Sigmoid colon (tissue), 7 donors: ENCODE measurements around the gene USPL1. TPM values are rescaled to one million over a fixed set of nuclear protein-coding genes. Genes with fewer than 3 reads are reported as not detected.

Experiments
- DNase-seq: peaks from one replicate; pipeline ENCODE4 v3.0.0-alpha.2; 2019
- H3K27ac ChIP-seq, 4 donors: fragments of 200-600 bp; sonication (generic); one replicate each; pipeline ENCODE4 v1.5.1; 2016 to 2019; ENCODE audit warnings: mild to moderate bottlenecking in 1 of 4
- H3K27me3 ChIP-seq, 3 donors: fragments of 200-600 bp; sonication (generic); one replicate each; pipeline ENCODE4 v1.5.1; 2019; ENCODE audit warnings: mild to moderate bottlenecking in 1 of 3
- H3K36me3 ChIP-seq, 4 donors: fragments of 200-600 bp; sonication (generic); one replicate each; pipeline ENCODE4 v1.5.1; 2016 to 2019
- H3K4me1 ChIP-seq, 4 donors: fragments of 200-600 bp; sonication (generic); one replicate each; pipeline ENCODE4 v1.5.1; 2017 to 2019
- H3K4me3 ChIP-seq, 4 donors: fragments of 200-600 bp; sonication (generic); one replicate each; pipeline ENCODE4 v1.5.1; 2017 to 2019; ENCODE audit warnings: mild to moderate bottlenecking in 2 of 4, moderate library complexity in 1 of 4
- H3K9me3 ChIP-seq, 4 donors: fragments of 200-600 bp in 3 of 4; sonication (generic) in 3 of 4; one replicate each; pipeline versions ENCODE4 v1.5.1 to v1.6.1; 2013 to 2019
- CTCF ChIP-seq, 4 experiments: fragments of 450-650 bp in 3 of 4; fragments of 200-600 bp in 1 of 4; IDR thresholded peaks; one replicate each; pipeline ENCODE4 v1.5.1; 2016 to 2019; ENCODE audit warnings: antibody characterized with exemption in 4 of 4, mild to moderate bottlenecking in 3 of 4, moderate library complexity in 2 of 4
- EP300 ChIP-seq, 4 donors: sonication (generic); formaldehyde crosslinking; IDR thresholded peaks; one replicate each; pipeline ENCODE4 v1.6.1; 2017; ENCODE audit warnings: antibody characterized with exemption in 4 of 4
- POLR2A ChIP-seq, 2 donors: fragments of 450-650 bp; IDR thresholded peaks; one replicate each; pipeline ENCODE4 v1.6.1; 2016; ENCODE audit warnings: antibody characterized with exemption in 2 of 2, mild to moderate bottlenecking in 2 of 2, moderate library complexity in 2 of 2
- POLR2AphosphoS5 ChIP-seq, 4 donors: sonication (generic); formaldehyde crosslinking; IDR thresholded peaks; one replicate each; pipeline ENCODE4 v1.6.1; 2017; ENCODE audit warnings: antibody characterized with exemption in 4 of 4
- WGBS, 2 donors: extraction: QIAGEN DNeasy Blood & Tissue Kit; methylation state at CpG; one replicate each; pipeline ENCODE4 v1.1.7; 2013; 5-methylcytosine and 5-hydroxymethylcytosine counted together
- intact Hi-C: fragments of 100-400 bp; cut with DNase I; formaldehyde crosslinking; loops from one replicate; pipeline ENCODE4 v1.15.1; 2023
- polyA plus RNA-seq, 3 donors: library from polyadenylated mRNA; stranded (reverse); fragments of 200-250 nt; gene quantifications; one replicate each; pipeline ENCODE4 v1.2.3, GENCODE V29; 2013
- total RNA-seq, 4 donors: library from RNA; depleted of rRNA; stranded (reverse); fragments of >200 nt; gene quantifications; one replicate each; pipeline ENCODE4 v1.1.0, GENCODE V29; 2016
- donor health status: healthy with polysubstance abuse.
- donor health status: Bipolar disorder and iron deficiency.
- donor health status: healthy.

The USPL1 gene
- total and polyA plus RNA-seq, 7 donors, result 2.8 to 34.6 (median 17.4) TPM

GRCh38 chr13:30608364-30608763 lies 9.4 kb upstream of the USPL1 start:
- H3K27ac ChIP-seq, result no peak overlapping the region
- 71 to 82% methylated on average over 5 of the region's 5 CpGs for WGBS, 2 donors
- H3K27me3 ChIP-seq, result no peaks in the 10 kb centered on the region
- DNase-seq, result no peak
- TF ChIP-seq CTCF (IDR thresholded peaks at IDR 0.05), result no peak
- no peak for TF ChIP-seq EP300 (IDR thresholded peaks at IDR 0.05)
- no peak for TF ChIP-seq POLR2AphosphoS5 (IDR thresholded peaks at IDR 0.05)
- no peak for TF ChIP-seq POLR2A (IDR thresholded peaks at IDR 0.05)
- H3K4me3 ChIP-seq, result no peak overlapping the region
- no peaks in the 10 kb centered on the region for H3K9me3 ChIP-seq
- intact Hi-C loops, result no loop called here
- H3K4me1 ChIP-seq, result peaks cover 0 to 6% (median 0%) of the 10 kb centered on the region in 4 donors
- no peaks in the 10 kb centered on the region for H3K36me3 ChIP-seq

DNA sequence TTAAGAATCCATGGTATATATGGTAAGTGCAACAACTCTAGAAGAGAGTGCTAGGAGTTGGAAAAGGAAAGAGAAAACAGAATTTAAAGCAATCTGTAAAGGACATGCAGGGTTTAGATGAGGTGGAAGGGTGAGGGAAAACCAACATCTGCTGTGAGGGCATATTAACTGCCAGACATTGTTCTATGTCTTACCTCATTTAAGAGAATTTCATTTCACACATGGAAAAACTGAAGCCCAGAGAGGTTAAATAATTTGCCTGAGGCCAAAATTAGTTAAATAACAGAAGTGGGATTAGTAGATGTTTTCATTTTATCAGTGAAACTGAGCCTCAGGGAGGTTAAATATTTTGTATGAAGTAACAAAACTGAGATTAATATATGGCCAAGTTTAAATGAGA lies 7.4 kb upstream of the USPL1 start:
- TF ChIP-seq EP300 (IDR thresholded peaks at IDR 0.05) (no peak), CTCF (IDR thresholded peaks at IDR 0.05) (no peak), POLR2AphosphoS5 (IDR thresholded peaks at IDR 0.05) (no peak), POLR2A (IDR thresholded peaks at IDR 0.05) (no peak)
- no peak overlapping the region for H3K27ac ChIP-seq
- H3K4me3 ChIP-seq, result no peak overlapping the region
- no peaks in the 10 kb centered on the region for H3K27me3 ChIP-seq
- H3K4me1 ChIP-seq, result peaks cover 0 to 11% (median 1%) of the 10 kb centered on the region in 4 donors
- no peaks in the 10 kb centered on the region for H3K36me3 ChIP-seq
- DNase-seq, result no peak
- no peaks in the 10 kb centered on the region for H3K9me3 ChIP-seq
- intact Hi-C loops, result no loop called here

- Histone ChIP-seq H3K27me3 (no peaks in the 10 kb centered on the region), H3K36me3 (no peaks in the 10 kb centered on the region), H3K4me3 (peak overlapping the region; percentile 86 to 89 (median 88)), H3K9me3 (no peaks in the 10 kb centered on the region), H3K27ac (peak overlapping the region; percentile 98 to 100 (median 100)), H3K4me1 (peaks cover 0 to 31% (median 22%) of the 10 kb centered on the region in 4 donors)
- no peak for DNase-seq
- 13 to 15% methylated on average over 4 of the region's 4 CpGs for WGBS, 2 donors
- intact Hi-C loops, result loop anchor here (5.0 kb wide), 5 partner anchors 43 to 547 kb away; partner anchors contain the start of gene HSPH1
- no peak for TF ChIP-seq POLR2AphosphoS5 (IDR thresholded peaks at IDR 0.05)
- TF ChIP-seq POLR2A (IDR thresholded peaks at IDR 0.05), result no peak
- TF ChIP-seq CTCF (IDR thresholded peaks at IDR 0.05), result no peak
- TF ChIP-seq EP300 (IDR thresholded peaks at IDR 0.05), result no peak
These were observed 2.2 kb upstream of the USPL1 start for GRCh38 chr13:30615481-30615865.

- WGBS, 2 donors, result 1 to 4% methylated on average over 7 of the region's 7 CpGs
- H3K4me1 ChIP-seq, result peaks cover 0 to 37% (median 24%) of the 10 kb centered on the region in 4 donors
- intact Hi-C loops, result loop anchor here (2.0 to 5.0 kb wide), 6 partner anchors 44 to 546 kb away; partner anchors contain the start of gene HSPH1
- H3K27ac ChIP-seq, result peak overlapping the region; percentile 98 to 100 (median 100)
- TF ChIP-seq EP300 (IDR thresholded peaks at IDR 0.05) (no peak), CTCF (IDR thresholded peaks at IDR 0.05) (no peak), POLR2A (IDR thresholded peaks at IDR 0.05) (no peak), POLR2AphosphoS5 (IDR thresholded peaks at IDR 0.05) (no peak)
- no peaks in the 10 kb centered on the region for H3K9me3 ChIP-seq
- H3K27me3 ChIP-seq, result no peaks in the 10 kb centered on the region
- DNase-seq, result no peak
- H3K36me3 ChIP-seq, result no peaks in the 10 kb centered on the region
- H3K4me3 ChIP-seq, result peak overlapping the region; percentile 86 to 89 (median 88)
These were observed 1.7 kb upstream of the USPL1 start for GRCh38 chr13:30615866-30616541.
